ENCODE results near the gene NCR2. TPM values are rescaled to one million over a fixed set of nuclear protein-coding genes. Genes with fewer than 3 reads are reported as not detected.

The NCR2 gene
- total RNA-seq, 1 donor from 2014 or later = not detected

- Histone ChIP-seq H3K27me3 (peaks cover 10% of the 10 kb centered on the region), H3K4me3 (no peak overlapping the region), H3K27ac (no peak overlapping the region), H3K9me3 (no peaks in the 10 kb centered on the region), H3K4me1 (no peaks in the 10 kb centered on the region), H3K36me3 (no peaks in the 10 kb centered on the region)
- intact Hi-C loops (cut with DNase I) = no loop called here
- ATAC-seq = no peak
- no peak for TF ChIP-seq CTCF (IDR thresholded peaks at IDR 0.05)
- DNase-seq = no peak
These were observed 20.5 kb downstream of the NCR2 start for GRCh38 chr6:41355952-41356351.

- no peaks in the 10 kb centered on the region for H3K9me3 ChIP-seq
- no peaks in the 10 kb centered on the region for H3K36me3 ChIP-seq
- intact Hi-C loops (cut with DNase I) = no loop called here
- no peak for TF ChIP-seq CTCF (IDR thresholded peaks at IDR 0.05)
- no peak for ATAC-seq
- H3K27ac ChIP-seq = no peak overlapping the region
- peaks cover 10% of the 10 kb centered on the region for H3K27me3 ChIP-seq
- H3K4me3 ChIP-seq = no peak overlapping the region
- H3K4me1 ChIP-seq = no peaks in the 10 kb centered on the region
- DNase-seq = no peak
These were observed 21.4 kb downstream of the NCR2 start for GRCh38 chr6:41356825-41357224.

GRCh38 chr6:41358503-41358902 is 23.1 kb downstream of the NCR2 start:
- DNase-seq (no peak), ATAC-seq (no peak)
- Histone ChIP-seq H3K27ac (no peak overlapping the region), H3K4me1 (no peaks in the 10 kb centered on the region), H3K4me3 (no peak overlapping the region), H3K27me3 (peaks cover 7% of the 10 kb centered on the region), H3K9me3 (no peaks in the 10 kb centered on the region), H3K36me3 (no peaks in the 10 kb centered on the region)
- intact Hi-C loops (cut with DNase I) = no loop called here
- no peak for TF ChIP-seq CTCF (IDR thresholded peaks at IDR 0.05)

GRCh38 chr6:41359617-41360313 is 24.4 kb downstream of the NCR2 start:
- Histone ChIP-seq H3K9me3 (no peaks in the 10 kb centered on the region), H3K27me3 (peaks cover 14% of the 10 kb centered on the region), H3K4me1 (no peaks in the 10 kb centered on the region), H3K27ac (no peak overlapping the region), H3K36me3 (no peaks in the 10 kb centered on the region), H3K4me3 (no peak overlapping the region)
- ATAC-seq (no peak), DNase-seq (no peak)
- no peak for TF ChIP-seq CTCF (IDR thresholded peaks at IDR 0.05)
- intact Hi-C loops (cut with DNase I) = no loop called here

GRCh38 chr6:41360314-41360685 is 24.9 kb downstream of the NCR2 start:
- DNase-seq = no peak
- no peak overlapping the region for H3K4me3 ChIP-seq
- ATAC-seq = no peak

More at GRCh38 chr6:41360314-41360685, 24.9 kb downstream of the NCR2 start:
- Histone ChIP-seq H3K4me1 (no peaks in the 10 kb centered on the region), H3K27ac (no peak overlapping the region), H3K36me3 (no peaks in the 10 kb centered on the region), H3K27me3 (peaks cover 19% of the 10 kb centered on the region), H3K9me3 (no peaks in the 10 kb centered on the region)
- intact Hi-C loops (cut with DNase I) = no loop called here
- no peak for TF ChIP-seq CTCF (IDR thresholded peaks at IDR 0.05)
